GM21619 (cell line): ENCODE results near the gene PRPF19.

Experiments used
- ATAC-seq: cut with Tn5 transposase; IDR thresholded peaks from one replicate; pipeline ENCODE4 v1.9.1; 2021; ENCODE audit not compliant: unreplicated experiment

PRPF19 gene

GRCh38 chr11:60906132-60906972 lies at the start of gene PRPF19:
TSS of gene PRPF19 (minus strand) at chr11:60906585. CDS start at chr11:60906382, 203 bp downstream.
- ATAC-seq: peak; percentile 73

DNA sequence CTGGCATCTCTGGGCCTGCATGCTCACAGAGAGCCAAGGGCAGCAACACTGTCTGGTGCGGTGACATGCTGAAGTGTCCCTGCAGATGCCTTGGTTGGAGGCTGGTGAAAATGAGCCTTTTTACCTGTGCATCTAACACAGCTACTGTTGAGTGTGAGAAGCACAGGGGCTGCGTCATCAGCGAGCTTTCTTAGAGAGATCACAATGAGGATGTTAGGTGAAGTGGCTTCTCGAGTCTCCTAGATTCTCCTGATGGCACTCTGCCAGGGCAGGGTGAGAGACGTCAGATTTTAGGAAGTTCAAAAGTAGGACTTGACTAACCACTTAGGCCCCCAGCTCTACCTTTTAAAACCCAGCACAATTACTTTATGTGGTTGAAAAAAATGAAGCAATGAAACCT lies 49.2 kb upstream of the PRPF19 start:
- ATAC-seq: no peak

- no peak for ATAC-seq
These were observed 48.0 kb upstream of the PRPF19 start for GRCh38 chr11:60954421-60954820.

- no peak for ATAC-seq
These were observed 47.4 kb upstream of the PRPF19 start for GRCh38 chr11:60953781-60954180.

- ATAC-seq: no peak
These were observed 46.4 kb upstream of the PRPF19 start for GRCh38 chr11:60952742-60953170.

- ATAC-seq: peak; percentile 70
These were observed 45.7 kb upstream of the PRPF19 start, which contains the start of gene SLC15A3 for GRCh38 chr11:60951904-60952741. TSS of gene SLC15A3 (minus strand) at chr11:60952176. CDS start at chr11:60951551, 625 bp downstream.

DNA sequence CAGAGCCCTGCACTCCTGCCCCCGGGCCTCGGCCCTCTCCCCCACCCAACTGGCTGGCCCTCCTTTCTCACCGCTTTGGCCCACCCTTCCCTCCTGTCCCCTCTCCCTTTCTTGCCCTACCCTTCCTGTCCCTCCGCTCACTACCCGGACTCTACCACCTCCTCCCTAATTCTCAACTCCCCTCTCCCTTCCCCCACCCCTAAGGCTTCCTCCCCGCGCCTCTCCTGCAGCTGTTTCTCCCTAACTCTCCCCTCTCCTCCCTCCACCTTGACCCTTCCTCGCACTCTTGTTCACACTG lies 45.2 kb upstream of the PRPF19 start:
- ATAC-seq: no peak

GRCh38 chr11:60950933-60951605 lies 44.7 kb upstream of the PRPF19 start:
- no peak for ATAC-seq

- ATAC-seq: no peak
These were observed 43.6 kb upstream of the PRPF19 start for GRCh38 chr11:60950024-60950423.

GRCh38 chr11:60948250-60948649 lies 41.9 kb upstream of the PRPF19 start:
- ATAC-seq: no peak

GRCh38 chr11:60947700-60948099 lies 41.3 kb upstream of the PRPF19 start:
- ATAC-seq: no peak

GRCh38 chr11:60946601-60947264 lies 40.3 kb upstream of the PRPF19 start:
- ATAC-seq: no peak

- ATAC-seq: no peak
These were observed 38.9 kb upstream of the PRPF19 start for GRCh38 chr11:60945295-60945667.

GRCh38 chr11:60944490-60945294 lies 38.3 kb upstream of the PRPF19 start:
- ATAC-seq: no peak

DNA sequence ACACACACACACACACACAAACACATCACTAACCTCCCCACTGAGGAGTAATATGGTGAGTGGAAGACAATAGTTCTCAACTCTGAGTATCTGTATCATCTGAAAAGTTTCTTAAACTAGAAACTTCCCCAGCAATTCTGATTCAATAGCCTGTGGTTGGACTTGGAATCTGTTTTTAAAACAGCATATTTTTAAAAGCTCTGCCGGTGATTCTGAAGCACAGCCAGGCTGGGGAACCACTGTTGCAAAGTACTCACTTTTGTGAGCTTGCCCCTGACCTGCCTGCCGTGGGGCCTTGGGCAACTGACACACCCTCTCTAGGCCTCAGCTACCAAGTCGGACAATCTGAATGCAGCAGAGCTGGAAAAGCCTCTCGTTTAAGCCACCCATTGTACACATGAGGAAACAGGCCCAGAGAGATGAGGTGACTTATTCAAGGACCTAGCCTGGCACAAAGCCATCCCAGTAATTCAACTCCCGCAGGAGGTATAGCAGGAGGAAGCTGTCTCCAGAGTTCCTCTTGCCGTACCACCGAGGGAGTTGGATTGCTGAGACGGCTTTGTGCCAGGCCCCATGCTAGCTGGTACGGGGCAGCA lies 36.7 kb upstream of the PRPF19 start:
- ATAC-seq: no peak

GRCh38 chr11:60942219-60942618 lies 35.8 kb upstream of the PRPF19 start:
- no peak for ATAC-seq

- ATAC-seq: no peak
These were observed 35.2 kb upstream of the PRPF19 start for GRCh38 chr11:60941371-60942119.

DNA sequence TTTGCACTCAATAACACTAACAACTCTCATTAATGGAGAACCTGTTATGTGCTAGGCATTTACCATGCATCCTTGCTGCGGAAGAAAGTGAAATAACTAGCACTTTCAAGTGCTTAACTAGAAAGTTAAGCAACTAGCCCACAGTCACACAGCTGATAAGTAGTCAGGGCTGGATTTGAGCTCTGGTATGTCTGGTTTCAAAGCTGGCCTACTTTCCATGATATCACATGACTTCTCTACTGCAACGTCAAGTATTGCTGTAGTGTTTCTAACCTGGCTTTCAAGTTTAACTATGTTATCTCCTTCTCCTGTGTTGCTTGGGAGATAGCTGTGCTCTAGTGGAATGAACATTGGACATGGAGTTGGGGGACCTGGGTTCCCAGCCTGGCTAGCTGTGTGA lies 33.5 kb upstream of the PRPF19 start:
- ATAC-seq: no peak

GRCh38 chr11:60939301-60939700 lies 32.9 kb upstream of the PRPF19 start:
- no peak for ATAC-seq
